ENCODE results near the gene SAP30BP. TPM values are rescaled to one million over a fixed set of nuclear protein-coding genes. Genes with fewer than 3 reads are reported as not detected.

The SAP30BP gene
- total RNA-seq, 1 experiment from 2014 or later: 89.7 TPM

DNA sequence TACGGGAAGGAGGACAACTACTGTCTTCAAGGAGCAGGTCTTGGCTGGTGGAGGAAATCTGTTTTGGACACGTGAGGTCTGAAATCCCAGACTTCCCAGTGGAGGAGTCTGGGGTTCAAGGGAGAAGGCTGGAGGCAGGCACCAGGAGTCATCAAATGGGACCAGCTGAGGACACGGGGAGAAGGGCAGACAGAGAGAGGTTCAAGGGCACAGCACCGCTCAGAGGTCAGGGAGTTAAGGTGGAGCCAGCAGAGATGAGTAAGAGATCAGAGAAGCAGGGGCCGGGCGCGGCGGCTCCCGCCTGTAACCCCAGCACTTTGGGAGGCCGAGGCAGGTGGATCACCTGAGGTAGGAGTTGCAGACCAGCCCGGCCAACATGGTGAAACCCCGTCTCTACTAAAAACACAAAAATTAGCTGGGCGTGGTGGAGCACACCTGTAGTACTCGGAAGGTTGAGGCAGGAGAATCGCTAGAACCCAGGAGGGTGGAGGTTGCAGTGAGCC lies 44.3 kb upstream of the SAP30BP start:
- H2AK5ac ChIP-seq (ENCODE audit: insufficient read length, low read length): no peak overlapping the region
- no peak overlapping the region for H2BK15ac ChIP-seq (ENCODE audit: low read depth, low read length)
- no peak for DNase-seq
- H3T11ph ChIP-seq (ENCODE audit: low read length): no peak overlapping the region
- H3K9me3 ChIP-seq (ENCODE audit: control insufficient read depth, low read depth, low read length): no peaks in the 10 kb centered on the region
- H3K9ac ChIP-seq (ENCODE audit: extremely low read depth, insufficient read length, low read length): no peak overlapping the region
- no peak overlapping the region for H3K27ac ChIP-seq (ENCODE audit: insufficient read length, low read depth, low read length)
- H3K23me2 ChIP-seq (ENCODE audit: insufficient read length, low read depth, low read length, poor library complexity, severe bottlenecking): no peaks in the 10 kb centered on the region
- H3K36me3 Mint-ChIP-seq (ENCODE audit: insufficient read depth in 1 of 3, low read depth in 3 of 3): peaks cover 0 to 7% (median 2%) of the 10 kb centered on the region in 3 experiments; a peak in 2 of 7 replicates
- no peak overlapping the region for H3K14ac ChIP-seq (ENCODE audit: insufficient read depth, low read length)
- H3K4me3 Mint-ChIP-seq: peak overlapping the region in 1 of 2 experiments; percentile 11; a peak in 1 of 5 replicates
- H3K18ac ChIP-seq (ENCODE audit: insufficient read length, low read depth, low read length): no peak overlapping the region
- no peak overlapping the region for H2BK12ac ChIP-seq (ENCODE audit: insufficient read length, low read depth, low read length)
- no peak overlapping the region for H2BK120ac ChIP-seq (ENCODE audit: low read depth, low read length, poor library complexity, severe bottlenecking)
- peaks cover 8% of the 10 kb centered on the region for H3K27me3 Mint-ChIP-seq (ENCODE audit: low read depth)
- H3K4me1 Mint-ChIP-seq: peaks cover 0 to 5% of the 10 kb centered on the region in 2 experiments; a peak in 1 of 4 replicates
- H2BK5ac ChIP-seq (ENCODE audit: insufficient read length, low read length): no peak overlapping the region
- no peaks in the 10 kb centered on the region for H4K20me1 ChIP-seq (ENCODE audit: control insufficient read depth, insufficient read depth, insufficient read length)
- H4K5ac ChIP-seq (ENCODE audit: insufficient read length, low read depth, low read length): no peak overlapping the region
- H3K4me1 ChIP-seq (ENCODE audit: insufficient read depth, low read length): no peaks in the 10 kb centered on the region
- H3K23ac ChIP-seq (ENCODE audit: insufficient read length, low read depth, low read length): no peak overlapping the region
- H2AFZ ChIP-seq (ENCODE audit: low read length): no peak overlapping the region
- H2BK20ac ChIP-seq (ENCODE audit: low read depth, low read length, poor library complexity, severe bottlenecking): no peak overlapping the region
- no peak overlapping the region for H3K4ac ChIP-seq (ENCODE audit: low read depth, low read length)
- H3K27ac Mint-ChIP-seq: no peak overlapping the region; a peak in 1 of 7 replicates
- no peaks in the 10 kb centered on the region for H3K9me3 Mint-ChIP-seq
- no peak overlapping the region for H3K56ac ChIP-seq (ENCODE audit: insufficient read length, low read depth, low read length)
- H3K27me3 ChIP-seq (ENCODE audit: insufficient read depth, low read length): no peaks in the 10 kb centered on the region; the same call in 1 of the 2 replicates
- no peak overlapping the region for H3K4me2 ChIP-seq (ENCODE audit: insufficient read depth, insufficient read length, low read length)
- H4K91ac ChIP-seq (ENCODE audit: insufficient read length, low read depth, low read length): no peak overlapping the region
- H3K79me2 ChIP-seq (ENCODE audit: insufficient read depth, low read length): no peaks in the 10 kb centered on the region
- TF ChIP-seq CTCF (conservative IDR thresholded peaks at IDR 0.05): no peak
- H3K79me1 ChIP-seq (ENCODE audit: insufficient read depth, low read depth, low read length, poor library complexity, severe bottlenecking): no peaks in the 10 kb centered on the region
- H4K8ac ChIP-seq (replicated peaks; ENCODE audit: insufficient read length, low read depth, low read length): no peak overlapping the region
- WGBS (ENCODE audit: extremely low coverage, insufficient read length, low lambda C conversion rate): no CpG with 5 or more reads among the region's 15 CpGs

All from H9 (cell line).